ENCODE measurements around the gene ZNF830. TPM values are rescaled to one million over a fixed set of nuclear protein-coding genes. Genes with fewer than 3 reads are reported as not detected.

ZNF830 gene
- total and polyA plus RNA-seq, 2 of the 13 experiments (the other 11 are each of a cell fraction or from before 2014, with no cell fraction given), result 6.1 to 19.0 TPM

GRCh38 chr17:35006345-35006744 is 45.0 kb downstream of the ZNF830 start (continued):
- TF ChIP-seq SP140L (CRISPR knock-in tag; IDR thresholded peaks at IDR 0.05; ENCODE audit: borderline replicate concordance), result no peak
- no peak for TF ChIP-seq ZNF264 (CRISPR knock-in tag; IDR thresholded peaks at IDR 0.05)
- TF ChIP-seq KLF12 (CRISPR knock-in tag; IDR thresholded peaks at IDR 0.05; ENCODE audit: borderline replicate concordance), result no peak
- no peak for TF ChIP-seq CC2D1A (CRISPR knock-in tag; IDR thresholded peaks at IDR 0.05)
- TF ChIP-seq PLRG1 (conservative IDR thresholded peaks at IDR 0.05), result no peak
- TF ChIP-seq SIN3B (IDR thresholded peaks at IDR 0.05; ENCODE audit: low read length), result no peak
- no peak for TF ChIP-seq TRAFD1 (CRISPR knock-in tag; IDR thresholded peaks at IDR 0.05; ENCODE audit: borderline replicate concordance)
- TF ChIP-seq MAX (IDR thresholded peaks at IDR 0.05), result no peak

GRCh38 chr17:35006961-35007360 is 45.6 kb downstream of the ZNF830 start:
- WGBS (ENCODE audit: low lambda C conversion rate), result 86% methylated on average over 1 of the region's 1 CpG
- intact Hi-C loops (cut with micrococcal nuclease; ENCODE audit: unreplicated experiment) (no loop called here), in situ Hi-C loops (cut with HindIII; ENCODE audit: extremely low pct_ligation_motif_present, low pct_unique_long_range_greater_than_20kb) (no loop called here)
- no peak overlapping the region for H3K9ac ChIP-seq (ENCODE audit: insufficient read depth, low read depth, low read length)
- no peak overlapping the region for H2AFZ ChIP-seq (ENCODE audit: low read length)
- H4K20me1 ChIP-seq (ENCODE audit: insufficient read depth, low read length), result no peaks in the 10 kb centered on the region
- no peak for FAIRE-seq
- no peaks in the 10 kb centered on the region for H3K27me3 ChIP-seq (ENCODE audit: control insufficient read depth in 1 of 2, insufficient read depth in 2 of 2, low read length in 2 of 2)
- H3K4me2 ChIP-seq (ENCODE audit: low read depth, low read length), result no peak overlapping the region
- no peaks in the 10 kb centered on the region for H3K4me1 ChIP-seq (ENCODE audit: insufficient read depth, low read length)
- H3K36me3 ChIP-seq (replicated peaks in 1 of 2; ENCODE audit: control insufficient read depth in 1 of 2, insufficient read depth in 2 of 2, low read length in 2 of 2), result peaks cover 22 to 35% of the 10 kb centered on the region in 2 experiments
- H3K9me3 ChIP-seq (ENCODE audit: low read length), result no peaks in the 10 kb centered on the region
- H3K79me2 ChIP-seq (ENCODE audit: insufficient read depth, low read length), result no peaks in the 10 kb centered on the region
- no peak for ATAC-seq
- H3K4me3 ChIP-seq (replicated peaks in 1 of 3; ENCODE audit: insufficient read depth in 1 of 3, low read depth in 2 of 3, low read length in 3 of 3), result no peak overlapping the region
- TF ChIP-seq ARID5B (CRISPR knock-in tag; IDR thresholded peaks at IDR 0.05) (no peak), IRF2 (CRISPR knock-in tag; IDR thresholded peaks at IDR 0.05) (no peak), RBM22 (optimal IDR thresholded peaks at IDR 0.05; ENCODE audit: low read length) (peak; percentile 79)
- CTCF ChIA-PET (ENCODE audit: low intra/inter-chr PET ratio, low total read pairs), result no interaction called here
- POLR2A ChIA-PET, result no interaction called here
- no peak for DNase-seq (ENCODE audit: low spot score)
- no peak overlapping the region for H3K27ac ChIP-seq (ENCODE audit: extremely low read length, insufficient read depth, low read length)
- BruUV-seq (replicated peaks), result no TSS peak
